Measurements from ENCODE around the gene TMEM30B.
"Not testable (repeated sequence)": the region's sequence is repeated elsewhere in the genome, so short reads cannot be mapped to it uniquely, and the experiment has no call there.

The TMEM30B gene, protein sequence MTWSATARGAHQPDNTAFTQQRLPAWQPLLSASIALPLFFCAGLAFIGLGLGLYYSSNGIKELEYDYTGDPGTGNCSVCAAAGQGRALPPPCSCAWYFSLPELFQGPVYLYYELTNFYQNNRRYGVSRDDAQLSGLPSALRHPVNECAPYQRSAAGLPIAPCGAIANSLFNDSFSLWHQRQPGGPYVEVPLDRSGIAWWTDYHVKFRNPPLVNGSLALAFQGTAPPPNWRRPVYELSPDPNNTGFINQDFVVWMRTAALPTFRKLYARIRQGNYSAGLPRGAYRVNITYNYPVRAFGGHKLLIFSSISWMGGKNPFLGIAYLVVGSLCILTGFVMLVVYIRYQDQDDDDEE

DNA sequence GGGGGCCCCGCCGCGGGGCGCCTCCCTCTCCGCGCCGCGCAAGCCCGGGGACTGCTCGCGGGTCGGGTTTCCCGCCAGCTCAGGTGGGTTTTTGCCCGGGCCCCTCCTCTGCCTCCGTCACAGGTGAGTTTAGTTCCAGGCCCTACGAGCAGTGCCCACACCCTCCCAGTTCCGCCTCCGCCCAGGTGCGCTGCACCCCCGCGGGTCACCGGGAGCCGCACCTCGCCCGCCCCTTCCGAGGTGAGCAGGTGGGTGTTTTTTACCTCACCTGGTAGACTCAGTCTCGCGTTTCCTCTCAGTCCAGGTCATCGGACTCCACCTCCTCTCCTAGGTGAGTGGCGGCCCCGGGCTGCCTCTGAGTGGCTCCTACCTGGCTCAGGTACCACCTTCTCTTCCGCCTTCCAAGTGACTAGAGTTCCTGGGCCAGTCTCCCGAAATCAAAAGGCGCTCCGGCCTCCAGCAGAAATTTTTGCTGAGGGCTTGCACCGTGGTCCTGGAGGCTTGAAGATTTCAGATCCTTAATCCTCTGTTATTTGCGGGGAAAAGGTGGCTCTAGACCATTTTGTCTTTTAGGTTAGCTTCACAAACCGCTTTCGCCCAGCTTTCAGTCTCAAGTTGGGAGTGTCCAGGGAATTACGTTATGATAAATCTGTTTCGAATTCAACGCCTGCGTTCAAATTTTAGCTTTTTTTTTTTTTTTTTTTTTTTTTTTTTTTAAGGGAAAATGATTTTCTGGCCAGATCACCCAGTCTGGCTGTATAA is at the start of gene TMEM30B:
Gene TMEM30B, minus strand, starts transcription at position 153 of the 762 bp plus-strand sequence. CDS start 191 bp downstream, outside the sequence.
- DNase-seq (ENCODE audit: low read depth, low spot score): no peak

DNA sequence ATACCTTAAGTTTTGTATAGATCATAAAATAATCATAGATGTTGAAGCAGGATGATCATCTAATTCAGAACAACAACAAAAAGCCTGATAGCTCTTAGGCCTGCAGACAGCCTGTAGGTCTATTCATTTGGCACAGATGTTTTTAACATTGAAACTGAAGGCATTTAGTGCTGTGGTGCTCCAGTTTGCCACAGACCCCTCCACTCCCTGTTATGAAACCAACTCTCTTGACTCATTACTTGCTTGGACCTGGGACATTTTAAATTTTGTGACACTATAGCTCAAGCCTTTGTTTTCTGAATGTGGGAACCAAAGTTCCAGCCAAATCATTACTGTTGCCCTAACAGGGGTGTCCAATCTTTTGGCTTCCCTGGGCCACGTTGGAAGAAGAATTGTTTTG is 49.4 kb upstream of the TMEM30B start:
- no peak for DNase-seq (ENCODE audit: low read depth, low spot score)

DNA sequence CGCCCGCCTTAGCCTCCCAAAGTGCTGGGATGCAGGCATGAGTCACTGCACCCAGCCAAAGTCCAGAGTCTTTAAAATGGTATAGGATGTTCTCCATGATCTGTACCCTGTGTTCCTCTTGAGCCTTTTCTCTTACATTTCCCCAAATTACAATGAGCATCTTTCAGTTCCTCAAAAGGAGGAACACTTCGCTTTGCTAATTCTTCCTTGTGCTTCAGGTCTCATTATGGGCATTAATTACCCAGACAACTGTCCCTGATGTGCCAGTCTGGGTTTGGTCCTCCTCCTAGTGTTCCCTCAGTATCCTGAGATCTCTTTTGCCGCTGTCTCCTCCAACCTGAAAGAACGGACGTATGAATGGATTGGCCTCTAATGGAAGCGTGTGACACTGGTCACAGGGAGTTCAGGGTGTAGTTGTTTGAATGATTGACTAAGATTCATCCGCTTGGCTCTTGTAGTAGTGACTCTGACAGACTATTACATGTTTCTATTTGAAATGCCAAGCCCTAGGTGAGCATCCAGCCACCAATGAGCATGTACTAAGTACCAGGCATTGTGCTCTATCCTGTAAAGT is 48.4 kb upstream of the TMEM30B start:
- no peak for DNase-seq (ENCODE audit: low read depth, low spot score)

DNA sequence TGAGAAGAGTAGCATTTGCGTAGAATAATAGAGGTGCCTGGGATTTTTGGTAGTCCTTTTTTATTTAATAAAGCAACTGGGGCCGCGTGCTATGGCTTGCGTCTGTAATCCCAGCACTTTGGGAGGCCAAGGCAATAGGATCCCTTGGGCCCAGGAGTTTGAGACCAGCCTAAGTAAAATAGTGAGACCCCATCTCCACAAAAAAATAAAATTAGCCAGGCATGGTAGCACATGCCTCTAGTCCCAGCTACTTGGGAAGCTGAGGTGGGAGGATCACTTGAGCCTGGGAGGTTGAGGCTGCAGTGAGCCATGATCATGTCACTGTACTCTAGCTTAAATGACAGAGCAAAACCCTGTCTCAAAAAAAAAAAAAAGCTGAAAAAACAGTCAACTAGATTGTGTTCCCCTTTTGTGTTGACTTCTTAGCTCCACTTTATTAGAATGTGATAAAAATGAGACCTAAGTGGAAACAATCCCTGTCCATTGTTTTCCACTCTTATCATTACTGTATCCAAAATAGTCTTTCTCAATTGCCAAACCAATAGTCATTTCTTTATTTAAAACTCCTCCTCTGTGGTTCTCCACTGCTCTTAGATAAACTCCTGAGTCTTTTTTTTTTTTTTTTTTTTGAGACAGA is 47.6 kb upstream of the TMEM30B start:
- no peak for DNase-seq (ENCODE audit: low read depth, low spot score)

DNA sequence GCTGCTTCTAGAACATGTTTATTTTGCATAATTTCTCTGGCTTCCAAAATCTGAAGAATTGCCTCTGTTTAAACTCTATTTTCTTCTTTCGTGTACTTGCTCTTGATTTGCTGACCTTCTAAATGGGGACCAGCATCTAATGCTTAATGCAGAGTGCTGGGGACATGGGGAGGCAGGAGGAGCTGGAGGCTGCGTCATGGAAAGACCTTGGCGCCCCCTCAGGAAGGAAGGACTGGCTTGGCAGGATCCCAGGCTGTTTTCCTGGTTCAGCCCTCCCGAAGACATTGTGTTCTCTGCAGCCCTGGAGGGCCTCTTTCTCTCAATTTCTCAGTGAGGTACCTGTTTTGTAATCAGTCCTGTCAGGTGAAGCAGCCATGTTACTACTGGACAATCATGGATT is 45.7 kb upstream of the TMEM30B start:
- DNase-seq (ENCODE audit: low read depth, low spot score): no peak

DNA sequence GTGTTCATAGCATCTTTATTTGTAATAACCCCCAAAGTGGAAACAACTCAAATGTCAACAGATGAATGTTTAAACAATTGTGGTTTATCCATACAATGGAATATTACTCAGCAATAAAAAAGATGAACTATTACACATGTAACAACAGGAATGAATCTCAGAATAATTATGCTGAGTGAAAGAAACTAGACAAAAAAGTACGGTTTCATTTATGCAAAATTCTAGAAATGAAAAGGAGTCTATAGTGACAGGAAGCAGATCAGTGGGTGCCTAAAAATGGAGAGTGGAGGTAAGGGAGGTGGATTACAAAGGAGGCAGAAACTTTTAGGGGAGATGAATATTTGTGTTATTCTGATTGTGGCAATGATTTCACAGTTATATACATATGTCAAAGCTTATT is 45.0 kb upstream of the TMEM30B start:
- no peak for DNase-seq (ENCODE audit: low read depth, low spot score)

DNA sequence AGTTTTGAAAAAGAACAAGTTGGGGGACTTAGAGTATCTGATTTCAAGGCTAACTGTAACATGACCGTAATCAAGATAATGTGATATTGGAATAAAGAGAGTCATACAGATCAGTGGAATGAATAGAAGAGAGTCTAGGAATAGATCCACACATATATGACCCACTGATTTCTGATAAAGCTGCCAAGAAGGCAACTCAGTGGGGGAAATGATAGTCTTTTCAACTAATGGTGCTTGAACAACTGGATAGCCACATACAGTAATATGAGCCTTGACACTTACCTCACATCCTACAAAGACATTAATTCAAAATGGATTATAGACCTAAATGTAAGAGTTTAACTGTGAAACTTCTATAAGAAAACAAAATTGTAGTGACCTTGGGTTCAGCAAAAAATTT is 44.0 kb upstream of the TMEM30B start:
- DNase-seq (ENCODE audit: low read depth, low spot score): no peak

DNA sequence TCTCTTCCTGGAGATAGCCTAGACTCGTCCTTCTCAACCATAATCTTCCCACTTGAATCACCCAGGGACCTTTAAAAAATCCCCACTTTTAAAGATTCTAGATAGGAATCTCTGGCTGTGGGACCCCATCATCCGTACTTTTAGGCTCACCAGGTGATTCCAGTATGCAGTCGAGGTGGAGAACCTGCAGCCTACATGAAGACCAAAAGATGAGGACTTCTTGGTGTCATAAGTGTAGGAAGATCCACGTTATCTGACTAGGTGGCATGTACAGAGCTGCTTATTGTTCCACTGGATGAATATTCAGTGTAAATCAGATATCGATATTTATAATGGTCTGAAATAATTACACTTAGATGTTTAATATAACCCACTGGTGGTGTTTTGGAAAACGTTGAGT is 42.8 kb upstream of the TMEM30B start:
- no peak for DNase-seq (ENCODE audit: low read depth, low spot score)

DNA sequence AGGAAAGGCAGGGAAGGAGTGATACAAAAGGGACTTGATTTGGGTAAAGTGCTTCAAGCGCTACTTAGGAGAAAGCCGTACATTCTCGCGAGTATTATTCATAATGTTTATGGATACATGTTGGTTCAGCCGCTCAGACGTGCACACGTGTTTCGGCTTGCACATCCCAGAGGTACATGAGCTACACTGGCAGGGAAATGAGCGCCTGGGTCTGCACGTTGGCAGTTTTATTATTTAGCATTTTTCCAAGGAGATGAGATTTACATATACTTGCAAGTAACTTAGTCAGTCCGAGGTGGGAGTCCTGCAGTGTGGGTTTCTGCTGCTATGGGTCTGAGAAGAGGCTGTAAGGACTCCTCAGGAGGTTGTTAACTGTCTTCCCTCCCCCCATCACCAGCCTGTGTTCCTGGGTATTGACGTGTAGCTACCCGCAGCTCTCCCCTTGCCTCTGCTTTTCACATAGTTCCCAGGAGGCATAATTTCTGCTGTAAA is 41.7 kb upstream of the TMEM30B start:
- DNase-seq (ENCODE audit: low read depth, low spot score): no peak

DNA sequence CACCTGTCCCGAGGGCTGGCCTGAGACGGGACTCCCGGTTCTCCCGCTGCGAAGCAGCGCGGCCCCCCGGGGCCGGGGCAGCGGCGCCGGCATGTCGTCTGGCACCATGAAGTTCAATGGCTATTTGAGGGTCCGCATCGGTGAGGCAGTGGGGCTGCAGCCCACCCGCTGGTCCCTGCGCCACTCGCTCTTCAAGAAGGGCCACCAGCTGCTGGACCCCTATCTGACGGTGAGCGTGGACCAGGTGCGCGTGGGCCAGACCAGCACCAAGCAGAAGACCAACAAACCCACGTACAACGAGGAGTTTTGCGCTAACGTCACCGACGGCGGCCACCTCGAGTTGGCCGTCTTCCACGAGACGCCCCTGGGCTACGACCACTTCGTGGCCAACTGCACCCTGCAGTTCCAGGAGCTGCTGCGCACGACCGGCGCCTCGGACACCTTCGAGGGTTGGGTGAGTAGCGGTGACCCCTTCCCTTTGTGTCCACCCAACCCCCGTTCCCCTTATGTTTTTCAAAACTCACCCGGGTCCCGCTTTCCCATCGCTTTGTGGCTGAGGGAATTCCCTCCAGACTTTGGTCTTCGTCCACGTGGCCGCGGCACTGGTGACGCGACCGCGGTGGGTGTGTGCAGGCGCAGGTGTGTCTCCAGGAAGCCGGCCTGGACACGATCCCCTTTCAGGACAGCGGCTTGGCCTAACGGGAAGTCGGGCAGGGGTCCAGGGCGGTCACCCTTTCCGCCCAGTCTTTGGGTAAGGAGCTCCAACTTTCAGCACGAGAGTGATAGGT is 41.1 kb upstream of the TMEM30B start:
- no peak for DNase-seq (ENCODE audit: low read depth, low spot score)

DNA sequence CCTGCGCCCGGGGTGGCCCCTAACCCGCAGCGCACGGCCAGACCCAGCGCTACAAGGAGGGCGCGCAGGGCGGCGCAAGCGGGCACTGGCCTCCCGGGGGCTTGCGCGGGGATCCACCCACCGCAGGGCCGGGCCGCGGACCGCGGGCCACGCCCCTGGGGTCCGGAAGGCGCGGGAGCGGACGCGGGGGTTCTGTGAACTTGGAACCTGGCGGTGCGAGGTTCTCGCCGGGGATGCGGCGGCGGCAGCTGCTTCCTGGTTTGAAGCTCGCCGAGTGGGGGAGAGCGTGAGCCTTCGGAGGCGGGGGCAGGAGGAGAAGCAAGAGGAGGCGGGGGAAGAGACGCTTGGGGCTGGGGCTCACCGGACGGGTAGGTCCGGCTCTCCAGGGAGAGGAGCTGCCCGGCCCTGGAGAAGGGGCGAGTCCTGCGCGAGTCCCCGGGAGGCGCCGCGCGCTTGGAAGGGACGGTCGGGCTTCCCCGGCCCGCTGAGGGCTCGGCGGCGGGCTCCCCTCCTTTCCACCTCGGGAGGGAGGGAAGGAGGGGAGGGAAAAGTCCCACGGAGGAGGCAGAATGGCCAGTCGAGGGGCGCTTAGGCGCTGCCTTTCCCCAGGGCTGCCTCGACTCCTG is 40.4 kb upstream of the TMEM30B start, which contains the start of gene PRKCH:
Gene PRKCH, plus strand, starts transcription at position 195 of the 626 bp plus-strand sequence. CDS start 523 bp downstream, outside the sequence.
- DNase-seq (ENCODE audit: low read depth, low spot score): peak; percentile 64

DNA sequence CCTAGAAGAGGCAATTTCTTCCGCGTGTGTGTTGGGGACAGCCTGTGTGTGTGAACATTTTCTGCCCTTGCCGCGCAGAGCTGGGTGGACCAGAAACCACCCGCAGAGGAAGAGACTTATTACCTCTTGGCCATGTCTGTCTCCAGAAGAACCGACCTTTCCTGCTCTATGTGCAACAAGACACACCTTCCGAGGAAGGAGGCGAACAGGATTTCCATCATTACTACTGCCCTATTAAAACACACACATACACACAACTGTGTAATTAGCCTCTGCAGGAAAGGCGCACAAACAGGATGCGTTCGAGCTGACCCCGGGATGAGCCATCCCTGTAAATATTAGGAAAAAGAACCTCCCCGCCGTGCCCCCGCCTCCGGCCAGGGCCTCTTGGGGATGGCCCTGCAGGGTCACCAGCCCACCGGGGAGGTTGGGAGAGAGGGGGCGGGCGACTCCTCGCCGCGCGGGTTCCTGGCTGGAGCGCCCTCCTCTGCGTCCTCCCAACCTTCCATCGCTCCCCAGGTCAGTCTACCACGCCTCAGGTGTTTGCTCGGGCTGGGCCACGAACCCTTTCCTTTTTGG is 39.8 kb upstream of the TMEM30B start:
- DNase-seq (ENCODE audit: low read depth, low spot score): no peak

DNA sequence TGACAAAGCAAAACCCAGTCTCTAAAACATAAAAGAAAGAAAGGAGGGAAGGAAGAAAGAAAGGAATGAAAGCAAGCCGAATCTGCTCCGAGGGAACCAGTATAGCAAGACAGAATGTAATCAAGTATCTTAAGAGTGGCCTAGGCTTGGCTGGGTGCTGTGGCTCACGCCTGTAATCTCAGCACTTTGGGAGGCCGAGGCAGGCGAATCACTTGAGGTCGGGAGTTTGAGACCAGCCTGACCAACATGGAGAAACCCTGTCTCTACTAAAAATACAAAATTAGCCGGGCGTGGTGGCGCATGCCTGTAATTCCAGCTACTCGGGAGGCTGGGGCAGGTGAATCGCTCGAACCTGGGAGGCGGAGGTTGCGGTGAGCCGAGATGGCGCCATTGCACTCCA is 39.0 kb upstream of the TMEM30B start:
- DNase-seq (ENCODE audit: low read depth, low spot score): not testable (repeated sequence)

DNA sequence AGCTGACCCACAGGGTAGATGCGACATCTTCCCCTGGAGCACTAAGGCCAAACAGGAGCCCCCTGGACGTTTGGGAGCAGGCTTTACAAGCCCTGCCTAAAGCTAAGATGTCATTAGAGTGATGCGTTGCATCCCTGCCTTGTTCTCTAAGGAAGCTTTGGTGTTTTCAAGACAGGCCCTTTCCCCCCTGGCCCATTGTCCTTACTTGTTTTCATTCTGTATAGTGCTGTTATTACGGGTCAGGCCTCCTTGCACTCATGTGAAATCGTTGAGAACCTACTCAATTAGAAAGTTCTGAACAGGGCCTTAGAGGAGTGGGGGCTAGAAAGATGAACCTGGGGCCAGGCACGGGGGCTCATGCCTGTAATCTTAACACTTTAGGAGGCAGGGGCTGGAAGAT is 38.6 kb upstream of the TMEM30B start:
- DNase-seq (ENCODE audit: low read depth, low spot score): no peak

DNA sequence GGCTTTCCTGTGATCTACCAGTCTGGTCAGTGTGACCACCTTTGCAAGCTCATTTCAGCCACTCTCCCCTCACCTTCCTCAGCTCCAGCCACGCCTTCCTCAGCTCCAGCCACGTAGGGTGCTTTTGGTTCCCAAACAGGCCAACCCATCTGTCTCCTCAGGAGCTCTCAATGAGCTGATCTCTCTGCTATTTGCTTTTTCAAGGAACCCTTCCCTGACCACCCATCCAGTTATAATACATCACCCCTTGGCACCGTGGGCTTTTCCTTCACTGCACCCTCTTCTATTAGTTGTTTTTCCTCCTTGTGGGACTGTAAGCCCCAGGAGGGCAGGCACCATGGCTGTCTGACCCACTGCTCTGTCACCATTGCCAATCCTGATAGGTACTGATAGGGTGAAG is 37.9 kb upstream of the TMEM30B start:
- no peak for DNase-seq (ENCODE audit: low read depth, low spot score)

DNA sequence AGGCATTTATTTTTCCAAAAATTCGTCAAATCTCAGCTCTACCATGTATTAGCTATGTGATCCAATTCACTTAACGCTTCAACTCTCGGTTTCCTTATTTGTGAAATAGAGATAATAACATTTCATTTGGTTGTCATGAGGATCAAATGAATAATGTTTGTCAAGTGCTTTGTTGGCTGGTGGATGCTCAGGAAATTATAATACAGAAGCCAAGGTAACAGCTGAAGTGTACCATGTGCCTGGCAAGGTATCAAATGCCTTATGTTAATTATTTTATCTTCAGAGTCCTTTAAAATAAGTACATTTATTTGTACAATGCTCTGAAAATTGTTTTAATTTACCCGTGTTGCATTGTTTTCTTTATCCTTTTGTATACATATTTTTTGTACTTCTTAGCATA is 34.2 kb upstream of the TMEM30B start:
- DNase-seq (ENCODE audit: low read depth, low spot score): no peak

DNA sequence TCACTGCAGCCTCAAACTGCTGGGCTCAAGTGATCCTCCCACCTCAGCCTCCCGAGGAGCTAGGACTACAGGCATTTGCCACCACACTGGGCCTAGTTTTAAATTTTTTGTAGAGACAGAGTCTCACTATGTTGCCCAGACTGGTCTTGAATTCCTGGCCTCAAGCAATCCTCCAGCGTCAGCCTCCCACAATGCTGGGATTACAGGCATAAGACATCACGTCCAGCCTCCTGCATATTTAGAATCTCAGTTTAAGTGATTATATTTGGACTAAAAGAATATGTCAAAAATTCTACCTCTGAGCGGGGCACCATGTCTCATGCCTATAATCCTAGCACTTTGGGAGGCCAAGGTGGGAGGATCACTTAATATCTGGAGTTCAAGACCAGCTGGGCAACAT is 27.6 kb upstream of the TMEM30B start:
- DNase-seq (ENCODE audit: low read depth, low spot score): not testable (repeated sequence)

DNA sequence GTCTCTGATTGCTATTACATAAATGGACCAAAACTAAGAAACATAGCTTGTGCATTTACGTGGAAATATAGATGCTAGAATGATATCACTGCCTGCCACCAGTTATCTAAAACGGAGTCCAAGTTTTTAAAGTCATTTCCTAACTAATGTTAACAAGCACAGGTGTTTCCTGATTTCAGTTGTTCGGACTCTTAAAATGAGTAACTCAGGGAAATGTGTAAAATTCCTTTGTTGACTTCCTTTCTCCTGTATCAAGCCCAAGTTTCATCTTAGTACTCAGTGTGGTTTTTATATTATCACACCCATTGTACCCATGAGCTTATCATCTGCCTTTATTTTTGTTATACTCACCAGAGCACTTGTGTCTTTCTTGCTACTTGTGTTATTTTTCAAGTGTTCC is 27.1 kb upstream of the TMEM30B start:
- no peak for DNase-seq (ENCODE audit: low read depth, low spot score)

DNA sequence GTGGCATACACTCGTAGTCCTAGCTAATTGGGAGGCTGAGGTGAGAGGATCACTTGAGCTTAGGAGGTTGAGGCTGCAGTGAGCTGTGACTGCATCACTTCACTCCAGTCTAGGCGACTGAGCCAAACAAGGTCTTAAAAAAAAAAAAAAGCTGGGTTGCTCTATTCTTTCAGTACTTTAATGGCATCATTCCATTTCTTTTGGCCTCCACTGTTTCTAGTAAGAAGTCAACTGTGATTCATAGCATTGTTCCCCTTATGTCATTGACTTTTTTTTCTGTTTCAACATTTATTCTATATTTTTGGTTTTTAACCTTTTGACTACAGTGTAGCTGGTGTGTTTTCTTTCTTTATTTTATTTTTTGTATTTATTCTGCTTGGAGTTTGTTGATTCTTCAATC is 23.6 kb upstream of the TMEM30B start:
- no peak for DNase-seq (ENCODE audit: low read depth, low spot score)

DNA sequence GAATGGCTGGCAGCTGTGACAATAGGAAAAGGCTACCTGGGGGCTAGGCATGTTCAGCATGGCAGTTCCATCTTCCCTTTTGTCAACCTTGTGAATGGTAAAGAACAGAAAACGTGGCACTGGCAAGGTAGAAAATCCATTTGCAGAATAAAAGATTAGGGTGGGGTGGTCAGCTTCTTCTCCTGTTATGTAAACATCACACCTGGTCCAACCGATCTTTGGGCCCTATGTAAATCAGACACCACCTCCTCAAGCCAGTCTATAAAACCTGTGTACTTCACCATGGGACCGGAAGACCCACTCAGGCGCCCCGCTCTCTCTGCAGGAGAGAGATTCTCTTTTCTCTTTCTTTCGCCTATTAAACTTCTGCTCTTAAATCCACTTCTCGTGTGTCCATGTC is 19.6 kb upstream of the TMEM30B start:
- no peak for DNase-seq (ENCODE audit: low read depth, low spot score)
